ENCODE measurements around the gene CTNNA1.
"Not testable (repeated sequence)": the region's sequence is repeated elsewhere in the genome, so short reads cannot be mapped to it uniquely, and the experiment has no call there.

The CTNNA1 gene

GRCh38 chr5:138752341-138752950 lies 779 bp upstream of the CTNNA1 start:
- Histone ChIP-seq H3K27me3 (ENCODE audit: insufficient read depth, insufficient read length) (no peaks in the 10 kb centered on the region), H3K9ac (ENCODE audit: insufficient read length, low read depth) (peak overlapping the region; percentile 72), H3K4me3 (ENCODE audit: insufficient read length, low read depth) (peak overlapping the region; percentile 41), H3K9me3 (ENCODE audit: insufficient read depth, low read length) (no peaks in the 10 kb centered on the region), H3K4me1 (ENCODE audit: insufficient read depth, insufficient read length) (no peaks in the 10 kb centered on the region), H3K36me3 (ENCODE audit: insufficient read depth, insufficient read length, low read length) (peaks cover 27% of the 10 kb centered on the region)
- TF ChIP-seq ZNF274 (IDR thresholded peaks at IDR 0.05; ENCODE audit: low read depth, low read length) (no peak), YY1 (IDR thresholded peaks at IDR 0.05; ENCODE audit: insufficient read depth, insufficient read length) (no peak), SUZ12 (IDR thresholded peaks at IDR 0.05; ENCODE audit: extremely low read depth, insufficient read depth, insufficient read length) (no peak)
- peak; percentile 25 for DNase-seq (ENCODE audit: low read depth, low spot score)

GRCh38 chr5:138753794-138754698 lies 821 bp downstream of the CTNNA1 start:
- no peaks in the 10 kb centered on the region for H3K4me1 ChIP-seq (ENCODE audit: insufficient read depth, insufficient read length)
- peaks cover 33% of the 10 kb centered on the region for H3K36me3 ChIP-seq (ENCODE audit: insufficient read depth, insufficient read length, low read length)
- peak overlapping the region; percentile 79 for H3K9ac ChIP-seq (ENCODE audit: insufficient read length, low read depth)
- peak; percentile 27 for DNase-seq (ENCODE audit: low read depth, low spot score)
- no peaks in the 10 kb centered on the region for H3K9me3 ChIP-seq (ENCODE audit: insufficient read depth, low read length)
- peak overlapping the region; percentile 49 for H3K4me3 ChIP-seq (ENCODE audit: insufficient read length, low read depth)
- H3K27me3 ChIP-seq (ENCODE audit: insufficient read depth, insufficient read length), result no peaks in the 10 kb centered on the region
- TF ChIP-seq ZNF274 (IDR thresholded peaks at IDR 0.05; ENCODE audit: low read depth, low read length), result no peak
- no peak for TF ChIP-seq SUZ12 (IDR thresholded peaks at IDR 0.05; ENCODE audit: extremely low read depth, insufficient read depth, insufficient read length)
- TF ChIP-seq YY1 (IDR thresholded peaks at IDR 0.05; ENCODE audit: insufficient read depth, insufficient read length), result no peak

GRCh38 chr5:138754699-138755057 lies 1.5 kb downstream of the CTNNA1 start:
- no peaks in the 10 kb centered on the region for H3K4me1 ChIP-seq (ENCODE audit: insufficient read depth, insufficient read length)
- peaks cover 40% of the 10 kb centered on the region for H3K36me3 ChIP-seq (ENCODE audit: insufficient read depth, insufficient read length, low read length)
- H3K4me3 ChIP-seq (ENCODE audit: insufficient read length, low read depth), result peak overlapping the region; percentile 49

GRCh38 chr5:138755084-138755748 lies 2.0 kb downstream of the CTNNA1 start:
- Histone ChIP-seq H3K9ac (ENCODE audit: insufficient read length, low read depth) (no peak overlapping the region), H3K36me3 (ENCODE audit: insufficient read depth, insufficient read length, low read length) (peaks cover 41% of the 10 kb centered on the region), H3K27me3 (ENCODE audit: insufficient read depth, insufficient read length) (no peaks in the 10 kb centered on the region), H3K9me3 (ENCODE audit: insufficient read depth, low read length) (no peaks in the 10 kb centered on the region), H3K4me3 (ENCODE audit: insufficient read length, low read depth) (no peak overlapping the region), H3K4me1 (ENCODE audit: insufficient read depth, insufficient read length) (no peaks in the 10 kb centered on the region)
- no peak for TF ChIP-seq ZNF274 (IDR thresholded peaks at IDR 0.05; ENCODE audit: low read depth, low read length)
- TF ChIP-seq YY1 (IDR thresholded peaks at IDR 0.05; ENCODE audit: insufficient read depth, insufficient read length), result no peak
- no peak for TF ChIP-seq SUZ12 (IDR thresholded peaks at IDR 0.05; ENCODE audit: extremely low read depth, insufficient read depth, insufficient read length)
- DNase-seq (ENCODE audit: low read depth, low spot score), result no peak

More at GRCh38 chr5:138754699-138755057, 1.5 kb downstream of the CTNNA1 start:
- DNase-seq (ENCODE audit: low read depth, low spot score), result no peak
- no peak for TF ChIP-seq ZNF274 (IDR thresholded peaks at IDR 0.05; ENCODE audit: low read depth, low read length)
- H3K9ac ChIP-seq (ENCODE audit: insufficient read length, low read depth), result no peak overlapping the region
- no peaks in the 10 kb centered on the region for H3K9me3 ChIP-seq (ENCODE audit: insufficient read depth, low read length)
- no peaks in the 10 kb centered on the region for H3K27me3 ChIP-seq (ENCODE audit: insufficient read depth, insufficient read length)

- Histone ChIP-seq H3K4me3 (ENCODE audit: insufficient read length, low read depth) (no peak overlapping the region), H3K36me3 (ENCODE audit: insufficient read depth, insufficient read length, low read length) (peaks cover 53% of the 10 kb centered on the region), H3K4me1 (ENCODE audit: insufficient read depth, insufficient read length) (no peaks in the 10 kb centered on the region), H3K9me3 (ENCODE audit: insufficient read depth, low read length) (no peaks in the 10 kb centered on the region), H3K9ac (ENCODE audit: insufficient read length, low read depth) (no peak overlapping the region), H3K27me3 (ENCODE audit: insufficient read depth, insufficient read length) (no peaks in the 10 kb centered on the region)
- no peak for TF ChIP-seq YY1 (IDR thresholded peaks at IDR 0.05; ENCODE audit: insufficient read depth, insufficient read length)
- no peak for TF ChIP-seq SUZ12 (IDR thresholded peaks at IDR 0.05; ENCODE audit: extremely low read depth, insufficient read depth, insufficient read length)
- TF ChIP-seq ZNF274 (IDR thresholded peaks at IDR 0.05; ENCODE audit: low read depth, low read length), result no peak
- no peak for DNase-seq (ENCODE audit: low read depth, low spot score)
These were observed 4.0 kb downstream of the CTNNA1 start for GRCh38 chr5:138757061-138757776.

- no peak for DNase-seq (ENCODE audit: low read depth, low spot score)
- Histone ChIP-seq H3K27me3 (ENCODE audit: insufficient read depth, insufficient read length) (no peaks in the 10 kb centered on the region), H3K4me1 (ENCODE audit: insufficient read depth, insufficient read length) (no peaks in the 10 kb centered on the region), H3K9me3 (ENCODE audit: insufficient read depth, low read length) (no peaks in the 10 kb centered on the region), H3K9ac (ENCODE audit: insufficient read length, low read depth) (no peak overlapping the region), H3K4me3 (ENCODE audit: insufficient read length, low read depth) (no peak overlapping the region), H3K36me3 (ENCODE audit: insufficient read depth, insufficient read length, low read length) (peaks cover 50% of the 10 kb centered on the region)
- TF ChIP-seq YY1 (IDR thresholded peaks at IDR 0.05; ENCODE audit: insufficient read depth, insufficient read length) (no peak), ZNF274 (IDR thresholded peaks at IDR 0.05; ENCODE audit: low read depth, low read length) (no peak), SUZ12 (IDR thresholded peaks at IDR 0.05; ENCODE audit: extremely low read depth, insufficient read depth, insufficient read length) (no peak)
These were observed 7.4 kb downstream of the CTNNA1 start for GRCh38 chr5:138760448-138761110.

GRCh38 chr5:138761115-138761514 lies 7.9 kb downstream of the CTNNA1 start:
- H3K9ac ChIP-seq (ENCODE audit: insufficient read length, low read depth); H3K9me3 ChIP-seq (ENCODE audit: insufficient read depth, low read length); H3K27me3 ChIP-seq (ENCODE audit: insufficient read depth, insufficient read length); H3K4me1 ChIP-seq (ENCODE audit: insufficient read depth, insufficient read length); DNase-seq (ENCODE audit: low read depth, low spot score); H3K4me3 ChIP-seq (ENCODE audit: insufficient read length, low read depth): not testable (repeated sequence)
- peaks cover 45% of the 10 kb centered on the region for H3K36me3 ChIP-seq (ENCODE audit: insufficient read depth, insufficient read length, low read length)

- H3K4me3 ChIP-seq (ENCODE audit: insufficient read length, low read depth); H3K9ac ChIP-seq (ENCODE audit: insufficient read length, low read depth); DNase-seq (ENCODE audit: low read depth, low spot score); H3K4me1 ChIP-seq (ENCODE audit: insufficient read depth, insufficient read length); H3K27me3 ChIP-seq (ENCODE audit: insufficient read depth, insufficient read length); H3K9me3 ChIP-seq (ENCODE audit: insufficient read depth, low read length): not testable (repeated sequence)
- peaks cover 40% of the 10 kb centered on the region for H3K36me3 ChIP-seq (ENCODE audit: insufficient read depth, insufficient read length, low read length)
These were observed 8.4 kb downstream of the CTNNA1 start for GRCh38 chr5:138761670-138762069.
